ENCODE measurements around the gene ROGDI. TPM values are rescaled to one million over a fixed set of nuclear protein-coding genes. Genes with fewer than 3 reads are reported as not detected.

The ROGDI gene
- total RNA-seq, 1 experiment from 2014 or later = 36.4 TPM

DNA sequence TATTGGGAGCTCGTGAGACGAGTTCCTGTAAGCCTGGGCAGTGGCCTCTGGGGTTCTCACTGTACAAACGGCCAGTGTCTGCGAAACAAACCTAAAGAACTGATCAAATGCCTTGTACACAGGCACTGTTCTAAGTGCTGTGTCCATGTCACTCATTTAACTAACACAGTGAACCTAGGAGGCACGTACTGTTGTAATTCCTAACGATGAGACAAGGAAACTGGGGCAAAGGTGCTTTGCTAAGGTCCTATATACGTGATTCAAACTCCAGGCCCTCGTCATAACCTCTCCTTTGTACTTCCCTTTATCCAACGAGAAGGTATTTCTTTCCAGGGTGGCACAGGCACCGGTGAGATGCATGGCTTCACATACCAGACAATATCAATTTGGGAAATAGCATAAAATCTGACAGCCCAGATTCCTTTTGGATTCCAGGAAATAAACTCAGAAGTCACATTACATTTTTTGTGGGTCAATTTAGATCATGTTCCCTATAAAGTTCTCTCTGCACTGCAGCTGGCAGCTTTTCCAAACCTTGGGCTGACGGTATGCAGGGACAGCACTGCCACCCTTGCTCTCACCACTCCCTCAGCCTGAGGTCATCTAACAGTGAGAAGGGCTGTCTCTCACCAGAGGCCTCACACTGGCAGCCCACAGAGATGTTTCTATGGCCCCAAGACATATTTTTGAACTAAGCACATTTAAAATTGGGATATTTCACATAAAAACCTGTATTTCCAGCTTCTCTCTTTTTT is 26.3 kb upstream of the ROGDI start:
- TF ChIP-seq CTCF (conservative IDR thresholded peaks at IDR 0.05) = no peak
- Mint-ChIP-seq H3K36me3 (ENCODE audit: insufficient read depth in 1 of 3, low read depth in 3 of 3) (peaks cover 27 to 84% (median 73%) of the 10 kb centered on the region in 3 experiments; a peak in 6 of 7 replicates), H3K4me1 (no peaks in the 10 kb centered on the region), H3K27ac (no peak overlapping the region), H3K27me3 (ENCODE audit: low read depth) (no peaks in the 10 kb centered on the region), H3K9me3 (no peaks in the 10 kb centered on the region), H3K4me3 (no peak overlapping the region)
- Histone ChIP-seq H2AFZ (ENCODE audit: low read length) (no peak overlapping the region), H4K20me1 (ENCODE audit: control insufficient read depth, insufficient read depth, insufficient read length) (no peaks in the 10 kb centered on the region), H3K9me3 (ENCODE audit: control insufficient read depth, low read depth, low read length) (no peaks in the 10 kb centered on the region), H3K14ac (ENCODE audit: insufficient read depth, low read length) (no peak overlapping the region), H3K18ac (ENCODE audit: insufficient read length, low read depth, low read length) (no peak overlapping the region), H2BK15ac (ENCODE audit: low read depth, low read length) (no peak overlapping the region), H3K56ac (ENCODE audit: insufficient read length, low read depth, low read length) (no peak overlapping the region), H3K9ac (ENCODE audit: extremely low read depth, insufficient read length, low read length) (no peak overlapping the region), H3K23ac (ENCODE audit: insufficient read length, low read depth, low read length) (no peak overlapping the region), H2BK120ac (ENCODE audit: low read depth, low read length, poor library complexity, severe bottlenecking) (no peak overlapping the region), H3T11ph (ENCODE audit: low read length) (no peak overlapping the region), H2AK5ac (ENCODE audit: insufficient read length, low read length) (no peak overlapping the region), H3K4me1 (ENCODE audit: insufficient read depth, low read length) (no peaks in the 10 kb centered on the region), H4K91ac (ENCODE audit: insufficient read length, low read depth, low read length) (no peak overlapping the region), H2BK5ac (ENCODE audit: insufficient read length, low read length) (no peak overlapping the region), H3K27me3 (ENCODE audit: insufficient read depth, low read length) (no peaks in the 10 kb centered on the region), H3K79me1 (ENCODE audit: insufficient read depth, low read depth, low read length, poor library complexity, severe bottlenecking) (no peaks in the 10 kb centered on the region), H3K27ac (ENCODE audit: insufficient read length, low read depth, low read length) (no peak overlapping the region), H4K5ac (ENCODE audit: insufficient read length, low read depth, low read length) (no peak overlapping the region), H2BK12ac (ENCODE audit: insufficient read length, low read depth, low read length) (no peak overlapping the region), H3K79me2 (ENCODE audit: insufficient read depth, low read length) (no peaks in the 10 kb centered on the region), H3K4me2 (ENCODE audit: insufficient read depth, insufficient read length, low read length) (no peak overlapping the region), H2BK20ac (ENCODE audit: low read depth, low read length, poor library complexity, severe bottlenecking) (no peak overlapping the region), H3K4ac (ENCODE audit: low read depth, low read length) (no peak overlapping the region), H4K8ac (replicated peaks; ENCODE audit: insufficient read length, low read depth, low read length) (no peak overlapping the region), H3K23me2 (ENCODE audit: insufficient read length, low read depth, low read length, poor library complexity, severe bottlenecking) (no peaks in the 10 kb centered on the region)
- DNase-seq = no peak
- WGBS (ENCODE audit: extremely low coverage, insufficient read length, low lambda C conversion rate) = no CpG with 5 or more reads among the region's 11 CpGs
